Panc1 (cell line): ENCODE measurements around the gene IDI2.

Experiments
- POLR2AphosphoS5 ChIP-seq: IDR thresholded peaks from 2 replicates; pipeline ENCODE4 v1.6.1; 2012; ENCODE audit warnings: mild to moderate bottlenecking, low read depth, low read length, moderate library complexity
- TF ChIP-seq, protein P1 (sequence below): fragments of 450-650 bp; IDR thresholded peaks from 2 replicates; pipeline ENCODE4 v1.5.1; 2017; ENCODE audit warnings: mild to moderate bottlenecking
- TF ChIP-seq, protein P2 (sequence below), 2 experiments: IDR thresholded peaks; 2 replicates each; pipeline ENCODE4 v1.6.1; 2011 to 2012; ENCODE audit warnings: low read depth in 2 of 2, control low read depth in 1 of 2, low read length in 1 of 2, mild to moderate bottlenecking in 1 of 2, moderate library complexity in 1 of 2; ENCODE audit not compliant: insufficient read depth in 1 of 2

DNA sequence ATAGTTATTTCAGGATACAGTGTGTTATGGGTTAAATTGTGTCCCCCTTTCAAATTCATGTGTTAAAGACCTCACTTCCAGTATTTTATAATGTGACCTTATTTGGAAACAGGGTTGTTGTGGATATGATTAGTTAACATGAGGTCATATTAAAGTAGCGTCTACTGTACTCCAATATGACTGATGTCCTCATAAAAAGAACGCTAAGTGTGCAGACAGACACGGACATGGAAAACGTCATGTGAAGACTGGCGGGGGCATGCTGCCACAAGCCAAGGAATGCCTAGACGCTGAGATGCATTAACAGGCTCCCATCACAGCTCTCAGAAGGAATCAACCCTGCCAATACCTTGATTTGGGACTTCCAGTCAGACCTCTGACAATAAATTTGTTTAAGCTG, 29.0 kb upstream of the IDI2 start:
- TF ChIP-seq, protein P1, sequence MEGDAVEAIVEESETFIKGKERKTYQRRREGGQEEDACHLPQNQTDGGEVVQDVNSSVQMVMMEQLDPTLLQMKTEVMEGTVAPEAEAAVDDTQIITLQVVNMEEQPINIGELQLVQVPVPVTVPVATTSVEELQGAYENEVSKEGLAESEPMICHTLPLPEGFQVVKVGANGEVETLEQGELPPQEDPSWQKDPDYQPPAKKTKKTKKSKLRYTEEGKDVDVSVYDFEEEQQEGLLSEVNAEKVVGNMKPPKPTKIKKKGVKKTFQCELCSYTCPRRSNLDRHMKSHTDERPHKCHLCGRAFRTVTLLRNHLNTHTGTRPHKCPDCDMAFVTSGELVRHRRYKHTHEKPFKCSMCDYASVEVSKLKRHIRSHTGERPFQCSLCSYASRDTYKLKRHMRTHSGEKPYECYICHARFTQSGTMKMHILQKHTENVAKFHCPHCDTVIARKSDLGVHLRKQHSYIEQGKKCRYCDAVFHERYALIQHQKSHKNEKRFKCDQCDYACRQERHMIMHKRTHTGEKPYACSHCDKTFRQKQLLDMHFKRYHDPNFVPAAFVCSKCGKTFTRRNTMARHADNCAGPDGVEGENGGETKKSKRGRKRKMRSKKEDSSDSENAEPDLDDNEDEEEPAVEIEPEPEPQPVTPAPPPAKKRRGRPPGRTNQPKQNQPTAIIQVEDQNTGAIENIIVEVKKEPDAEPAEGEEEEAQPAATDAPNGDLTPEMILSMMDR = no peak
- TF ChIP-seq, protein P2, sequence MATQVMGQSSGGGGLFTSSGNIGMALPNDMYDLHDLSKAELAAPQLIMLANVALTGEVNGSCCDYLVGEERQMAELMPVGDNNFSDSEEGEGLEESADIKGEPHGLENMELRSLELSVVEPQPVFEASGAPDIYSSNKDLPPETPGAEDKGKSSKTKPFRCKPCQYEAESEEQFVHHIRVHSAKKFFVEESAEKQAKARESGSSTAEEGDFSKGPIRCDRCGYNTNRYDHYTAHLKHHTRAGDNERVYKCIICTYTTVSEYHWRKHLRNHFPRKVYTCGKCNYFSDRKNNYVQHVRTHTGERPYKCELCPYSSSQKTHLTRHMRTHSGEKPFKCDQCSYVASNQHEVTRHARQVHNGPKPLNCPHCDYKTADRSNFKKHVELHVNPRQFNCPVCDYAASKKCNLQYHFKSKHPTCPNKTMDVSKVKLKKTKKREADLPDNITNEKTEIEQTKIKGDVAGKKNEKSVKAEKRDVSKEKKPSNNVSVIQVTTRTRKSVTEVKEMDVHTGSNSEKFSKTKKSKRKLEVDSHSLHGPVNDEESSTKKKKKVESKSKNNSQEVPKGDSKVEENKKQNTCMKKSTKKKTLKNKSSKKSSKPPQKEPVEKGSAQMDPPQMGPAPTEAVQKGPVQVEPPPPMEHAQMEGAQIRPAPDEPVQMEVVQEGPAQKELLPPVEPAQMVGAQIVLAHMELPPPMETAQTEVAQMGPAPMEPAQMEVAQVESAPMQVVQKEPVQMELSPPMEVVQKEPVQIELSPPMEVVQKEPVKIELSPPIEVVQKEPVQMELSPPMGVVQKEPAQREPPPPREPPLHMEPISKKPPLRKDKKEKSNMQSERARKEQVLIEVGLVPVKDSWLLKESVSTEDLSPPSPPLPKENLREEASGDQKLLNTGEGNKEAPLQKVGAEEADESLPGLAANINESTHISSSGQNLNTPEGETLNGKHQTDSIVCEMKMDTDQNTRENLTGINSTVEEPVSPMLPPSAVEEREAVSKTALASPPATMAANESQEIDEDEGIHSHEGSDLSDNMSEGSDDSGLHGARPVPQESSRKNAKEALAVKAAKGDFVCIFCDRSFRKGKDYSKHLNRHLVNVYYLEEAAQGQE (IDR thresholded peaks at IDR 0.05; ENCODE audit: insufficient read depth in 1 of 2, low read depth in 2 of 2, low read length in 1 of 2) = no peak
- no peak for TF ChIP-seq POLR2AphosphoS5
